GM12874 (cell line): ENCODE data around the gene SH3RF3.

Source experiments
- CTCF ChIP-seq: IDR thresholded peaks from 2 replicates; pipeline ENCODE4 v1.5.1; 2011; ENCODE audit warnings: low read depth, mild to moderate bottlenecking, control low read depth, low read length, moderate library complexity; ENCODE audit not compliant: insufficient read depth

SH3RF3 gene

GRCh38 chr2:109237792-109238191 lies 108.8 kb downstream of the SH3RF3 start:
- TF ChIP-seq CTCF: no peak

DNA sequence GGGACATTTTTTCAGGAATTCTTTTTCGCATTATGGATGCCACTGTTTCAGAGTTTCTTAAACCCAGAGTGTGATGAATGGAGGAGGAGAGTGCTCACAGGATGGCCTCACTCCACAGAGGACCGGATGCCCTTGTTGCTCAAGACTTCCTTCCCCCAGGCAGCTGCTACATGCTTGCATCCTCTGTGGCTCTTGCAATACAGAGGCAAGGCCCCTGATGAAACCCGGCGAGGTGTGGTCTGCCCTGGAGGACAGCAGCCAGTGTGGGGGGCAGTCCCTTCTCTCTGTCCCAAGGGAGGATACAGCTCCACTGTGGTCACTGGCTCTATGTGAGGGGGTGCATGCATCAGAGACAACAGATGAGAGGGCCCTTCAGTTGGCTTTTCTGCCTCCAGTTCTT lies 109.6 kb downstream of the SH3RF3 start:
- TF ChIP-seq CTCF: no peak

DNA sequence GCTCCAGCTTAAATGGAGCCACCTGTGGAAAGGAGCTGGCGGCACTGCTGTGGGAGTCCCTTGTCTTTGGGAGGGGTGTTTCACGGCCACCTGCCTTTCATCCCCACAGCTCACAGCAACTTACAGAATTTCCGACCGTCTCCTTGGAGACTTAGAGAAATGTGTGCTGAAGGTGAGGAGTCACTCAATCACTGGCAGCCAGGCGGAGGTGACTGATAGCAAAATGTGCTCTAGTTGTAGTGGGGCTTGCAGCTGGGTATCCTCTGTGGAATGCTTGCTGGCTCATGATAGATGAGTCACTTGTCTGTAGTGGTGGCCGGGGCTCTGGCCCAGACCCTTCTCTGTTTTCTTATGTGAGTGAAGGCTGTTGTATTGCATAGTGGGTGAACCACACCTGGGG lies 110.7 kb downstream of the SH3RF3 start:
- TF ChIP-seq CTCF: no peak

DNA sequence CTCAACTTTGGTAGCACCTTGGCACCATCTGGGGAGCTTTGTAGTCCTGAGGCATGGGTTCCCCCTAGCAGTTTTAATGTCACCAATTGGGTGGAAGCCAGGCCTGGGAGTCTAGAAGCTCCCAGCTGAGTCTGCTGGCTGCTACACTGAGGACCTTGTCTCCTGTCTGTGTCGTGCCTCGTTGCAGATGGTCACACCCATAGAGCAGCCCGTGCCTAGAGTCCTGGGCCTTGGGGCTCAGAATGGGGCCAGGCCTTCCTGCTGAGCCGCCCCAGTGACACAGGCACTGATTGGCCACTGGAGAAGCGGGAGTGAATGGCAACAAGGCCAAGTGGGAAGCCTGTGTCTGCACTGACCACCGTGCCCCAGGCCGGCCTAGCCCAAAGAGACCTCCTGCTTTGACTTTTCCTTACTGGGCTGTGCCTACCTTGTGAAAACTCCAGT lies 113.2 kb downstream of the SH3RF3 start:
- no peak for TF ChIP-seq CTCF

DNA sequence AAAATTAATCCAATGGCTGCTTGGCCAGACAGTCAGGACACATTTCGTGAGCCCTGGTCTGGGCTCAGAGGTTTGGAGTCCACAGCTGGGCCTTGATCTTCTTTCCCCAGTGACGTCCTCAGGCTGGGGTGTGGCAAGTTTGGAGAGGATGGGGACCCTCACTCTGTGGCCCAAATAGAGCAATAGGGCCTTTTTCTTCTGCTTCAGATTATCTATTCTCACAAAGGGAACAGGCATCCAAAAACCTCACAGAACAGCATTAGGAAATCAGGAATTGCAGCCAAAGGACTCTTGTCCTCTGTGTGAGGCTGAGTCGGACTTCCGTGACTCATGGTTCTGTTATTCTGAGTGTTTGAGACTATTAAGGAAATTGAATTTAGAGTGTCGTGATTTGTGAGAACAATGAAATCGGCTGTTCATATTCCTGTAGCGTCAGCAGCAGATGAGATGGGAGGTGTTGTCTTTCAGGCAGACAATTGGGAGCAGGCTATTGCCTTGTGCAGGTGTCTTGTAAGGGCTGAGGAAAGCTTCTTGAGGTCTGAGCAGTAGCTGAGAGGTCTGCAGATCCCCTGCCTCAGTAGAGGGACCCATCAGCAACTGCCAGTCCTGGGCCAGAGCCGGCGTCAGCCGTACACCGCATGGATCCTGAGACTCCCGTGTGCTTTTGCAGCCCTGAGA lies 113.8 kb downstream of the SH3RF3 start:
- no peak for TF ChIP-seq CTCF

- no peak for TF ChIP-seq CTCF
These were observed 114.7 kb downstream of the SH3RF3 start for GRCh38 chr2:109243526-109244303.

DNA sequence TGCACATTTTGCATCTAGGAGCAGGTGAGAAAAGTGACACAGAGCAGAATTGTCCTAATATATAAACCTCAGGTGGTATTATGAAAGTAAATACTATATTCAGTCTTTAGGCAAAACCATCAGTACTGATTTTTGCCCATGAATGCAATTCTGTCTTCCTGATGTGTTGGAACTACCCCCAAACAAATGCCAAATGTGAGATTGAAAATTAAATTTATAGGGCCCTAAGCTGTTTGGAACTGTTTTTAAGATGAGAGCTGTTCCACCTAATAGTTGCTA lies 115.2 kb downstream of the SH3RF3 start:
- no peak for TF ChIP-seq CTCF
